ENCODE measurements around the gene TXNDC5. TPM values are rescaled to one million over a fixed set of nuclear protein-coding genes. Genes with fewer than 3 reads are reported as not detected.
"Not testable (repeated sequence)": the region's sequence is repeated elsewhere in the genome, so short reads cannot be mapped to it uniquely, and the experiment has no call there.

Gene TXNDC5
- polyA plus RNA-seq, 1 donor: 88.4 TPM

GRCh38 chr6:7897461-7898192 lies 13.0 kb downstream of the TXNDC5 start:
- DNase-seq: no peak

DNA sequence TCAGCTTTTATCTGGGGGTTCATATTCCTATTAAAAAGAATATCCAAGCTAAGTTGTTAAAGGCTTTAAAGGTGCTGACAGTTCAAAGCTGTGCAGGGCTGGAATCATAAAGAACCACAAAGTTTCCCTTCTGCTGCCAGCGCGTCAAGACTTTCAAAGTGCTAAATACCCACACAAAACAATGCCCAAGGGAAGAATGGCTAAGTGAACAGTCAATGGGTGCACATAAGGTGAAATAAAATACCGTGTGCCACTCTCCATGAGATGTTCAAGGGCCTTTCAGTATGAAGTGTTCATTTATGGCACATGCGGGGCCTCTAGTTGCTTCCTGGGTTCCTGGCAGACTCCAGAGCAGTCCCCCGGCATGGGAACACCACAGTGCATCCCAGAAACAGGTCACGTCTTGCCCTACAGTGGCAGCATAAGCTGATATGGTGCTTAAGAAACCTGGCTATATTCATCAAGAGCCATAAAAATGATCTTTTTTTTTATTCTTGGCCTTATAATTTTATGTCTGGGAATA lies 14.1 kb downstream of the TXNDC5 start:
- no peak for DNase-seq

DNA sequence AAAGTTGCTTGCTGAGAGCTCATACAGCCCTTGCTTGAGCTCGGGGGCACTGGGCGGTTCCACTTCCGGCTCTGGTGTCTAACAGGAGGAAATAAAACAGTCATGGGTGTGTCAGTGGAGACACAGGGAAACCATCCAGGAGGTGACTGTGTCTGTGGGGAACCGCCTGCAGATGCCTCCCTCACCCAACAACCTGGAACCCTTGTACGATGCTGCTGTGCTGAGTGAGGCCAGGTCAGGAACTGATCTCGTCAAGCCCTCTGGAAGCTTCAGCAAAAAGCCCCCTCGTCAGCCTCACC lies 15.5 kb downstream of the TXNDC5 start:
- DNase-seq: no peak

DNA sequence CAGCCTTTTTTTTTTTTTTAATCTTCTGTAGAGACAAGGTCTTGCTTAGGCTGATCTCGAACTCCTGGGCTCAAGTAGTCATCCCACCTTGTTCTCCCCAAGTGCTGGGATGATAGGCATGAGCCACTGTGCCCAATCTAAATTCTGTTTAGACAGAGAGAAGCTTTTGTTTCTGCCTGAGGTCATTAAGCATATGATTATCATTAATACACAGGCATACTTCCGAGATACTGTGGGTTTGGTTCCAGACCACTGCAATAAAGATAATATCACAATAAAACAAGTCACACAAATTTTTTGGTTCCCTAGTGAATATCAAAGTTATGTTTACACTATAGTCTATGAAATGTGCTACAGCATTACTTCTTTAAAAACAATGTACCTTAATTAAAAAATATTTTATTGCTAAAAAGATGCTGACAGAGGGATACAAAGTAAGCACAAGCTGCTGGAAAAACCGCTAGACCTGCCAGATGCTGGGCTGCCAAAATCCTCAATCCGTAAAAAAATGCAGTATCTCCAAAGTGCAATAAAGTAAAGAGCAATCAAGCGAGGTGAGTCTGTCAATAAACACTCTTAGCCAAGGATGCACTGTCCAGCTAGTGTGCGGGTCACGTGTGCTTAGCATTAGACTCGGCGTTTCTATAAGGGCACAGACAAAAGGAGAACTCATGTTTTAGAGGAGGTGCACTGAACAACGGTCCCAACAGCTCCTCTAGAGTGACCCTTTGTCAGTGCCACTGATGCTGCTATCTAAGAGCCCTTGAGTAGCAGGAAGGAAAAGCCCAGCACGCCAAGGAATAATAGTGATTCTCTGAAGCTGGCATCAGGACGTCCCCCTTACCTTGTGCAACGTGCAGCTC lies 16.1 kb downstream of the TXNDC5 start:
- no peak for DNase-seq

DNA sequence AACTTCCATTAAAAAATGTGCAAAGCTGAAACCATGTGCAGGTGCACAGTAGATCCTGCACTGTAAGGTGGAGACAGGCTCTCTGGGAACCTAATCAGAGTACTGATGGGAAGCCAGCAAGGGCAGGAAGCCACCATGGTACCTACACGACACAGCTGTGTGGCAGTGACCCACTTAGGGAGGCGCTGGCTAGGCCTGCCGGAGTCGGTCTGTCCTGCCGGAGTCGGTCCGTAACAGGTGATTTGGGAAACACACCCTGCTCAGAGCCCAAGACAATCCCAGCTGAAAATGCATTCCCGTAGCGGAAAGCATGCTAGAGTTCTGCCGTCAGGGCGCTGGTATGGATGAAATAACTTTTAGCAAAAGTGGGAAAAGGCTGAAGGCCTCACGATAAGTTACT lies 17.2 kb downstream of the TXNDC5 start:
- DNase-seq: no peak

GRCh38 chr6:7892367-7892766 lies 18.2 kb downstream of the TXNDC5 start:
- DNase-seq: not testable (repeated sequence)

- DNase-seq: no peak
Measured at GRCh38 chr6:7891078-7891872, 19.3 kb downstream of the TXNDC5 start.

DNA sequence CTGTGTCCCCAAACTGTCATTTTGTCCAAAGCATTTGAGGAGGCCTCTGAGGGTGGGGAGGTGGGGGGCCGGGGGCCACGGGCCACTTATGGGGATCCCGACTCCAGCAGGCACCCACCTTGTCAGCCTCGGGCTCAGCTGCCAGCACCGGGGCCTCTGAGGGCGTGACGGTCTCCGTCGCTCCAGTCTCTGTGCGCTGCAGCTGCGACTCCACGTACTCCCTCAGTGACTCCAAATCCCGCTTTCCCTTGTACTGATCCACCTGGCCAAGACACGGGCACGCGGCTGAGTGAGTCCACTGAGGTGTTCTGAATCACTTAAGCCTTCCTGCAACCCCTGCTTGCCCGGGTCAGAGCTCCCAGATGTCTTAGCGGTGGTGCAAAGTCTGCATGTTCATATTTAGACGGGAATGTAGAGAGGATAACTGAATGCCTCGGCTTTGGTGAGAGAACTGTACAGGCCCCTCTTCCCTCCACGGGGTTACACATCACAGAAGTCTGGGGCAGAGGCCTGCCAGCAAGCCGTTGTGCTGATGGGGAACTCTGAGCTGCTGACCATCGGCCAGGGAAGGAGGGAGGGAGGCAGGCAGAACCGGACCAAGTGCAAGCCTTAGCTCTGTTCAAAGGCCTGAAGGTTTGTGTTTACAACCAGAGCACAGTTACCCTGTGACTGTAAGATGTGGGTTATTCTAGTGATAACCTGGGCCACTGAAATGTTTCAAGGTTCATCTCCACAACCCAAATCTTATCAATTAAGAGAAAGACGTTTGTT lies 21.8 kb downstream of the TXNDC5 start:
- DNase-seq: no peak

- no peak for DNase-seq
Measured at GRCh38 chr6:7887278-7887991, 23.2 kb downstream of the TXNDC5 start.

- no peak for DNase-seq
Measured at GRCh38 chr6:7886132-7886531, 24.5 kb downstream of the TXNDC5 start.

- DNase-seq: no peak
Measured at GRCh38 chr6:7883381-7883780, 27.2 kb downstream of the TXNDC5 start.

GRCh38 chr6:7882505-7883257 lies 27.9 kb downstream of the TXNDC5 start:
- no peak for DNase-seq

DNA sequence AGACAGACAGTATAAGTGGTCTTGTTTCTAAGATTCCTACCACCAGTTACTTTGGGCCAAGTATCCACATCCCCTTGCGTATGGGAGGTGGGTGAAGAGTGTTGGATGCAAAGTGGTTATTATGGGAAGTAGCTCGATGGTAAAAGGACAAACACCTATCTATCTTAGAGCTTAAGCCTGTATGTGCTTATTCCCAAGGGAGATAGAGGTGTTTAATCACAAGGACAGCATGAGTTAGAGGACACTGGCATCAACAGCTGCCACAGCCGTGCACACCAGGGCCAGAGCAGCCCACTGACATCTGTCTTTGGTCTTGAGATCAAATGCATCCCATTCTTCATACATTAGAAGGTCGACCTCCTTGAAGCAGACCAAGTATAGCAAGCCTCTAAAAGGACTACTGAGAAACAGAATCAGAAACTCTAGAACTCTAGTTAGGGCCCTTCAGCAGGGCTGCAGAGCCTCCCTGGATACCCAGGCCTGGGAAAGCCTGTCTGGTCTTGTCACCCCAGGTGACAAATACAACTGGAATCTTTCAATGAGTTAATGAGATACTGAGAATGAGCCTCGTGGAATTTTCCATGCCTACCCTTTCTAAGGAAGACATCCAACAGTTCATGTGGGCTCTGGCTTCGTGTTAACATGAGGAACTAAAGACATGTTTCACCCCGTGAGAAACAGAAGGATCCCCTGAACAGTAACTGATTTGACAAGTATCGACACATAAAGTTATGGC lies 28.7 kb downstream of the TXNDC5 start:
- DNase-seq: no peak

DNA sequence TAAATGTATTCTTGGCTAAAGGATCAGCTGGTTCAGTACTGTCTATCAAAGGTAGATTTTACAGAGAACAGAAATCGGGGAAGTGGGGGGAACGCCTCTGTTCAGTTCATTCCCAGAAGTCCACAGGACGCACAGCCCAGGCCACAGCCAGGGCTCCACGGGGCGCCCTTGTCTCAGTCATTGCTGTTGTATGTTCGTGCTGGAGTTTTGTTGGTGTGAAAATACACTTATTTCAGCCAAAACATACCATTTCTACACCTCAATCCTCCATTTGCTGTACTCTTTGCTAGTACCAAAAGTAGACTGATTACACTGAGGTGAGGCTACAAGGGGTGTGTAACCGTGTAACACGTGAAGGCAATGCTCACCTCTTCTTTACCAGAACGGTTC lies 29.9 kb downstream of the TXNDC5 start:
- no peak for DNase-seq

- DNase-seq: no peak
Measured at GRCh38 chr6:7879980-7880717, 30.4 kb downstream of the TXNDC5 start.

GRCh38 chr6:7879579-7879978 lies 31.0 kb downstream of the TXNDC5 start:
- DNase-seq: no peak

- no peak for DNase-seq
Measured at GRCh38 chr6:7879043-7879442, 31.5 kb downstream of the TXNDC5 start.

- DNase-seq: no peak
Measured at GRCh38 chr6:7878401-7878964, 32.1 kb downstream of the TXNDC5 start.

GRCh38 chr6:7868926-7869325 lies 41.7 kb downstream of the TXNDC5 start:
- no peak for DNase-seq
